Activated CD8-positive, alpha-beta memory T cell treated with anti-CD3 and anti-CD28 coated beads, Interleukin-2, amount 50 U/mL, for 48 hours (primary cell): ENCODE measurements around the gene CREB1.

Source experiments
- DNase-seq: peaks from one replicate; pipeline ENCODE4 v3.0.0-alpha.2; 2020

The CREB1 gene

DNA sequence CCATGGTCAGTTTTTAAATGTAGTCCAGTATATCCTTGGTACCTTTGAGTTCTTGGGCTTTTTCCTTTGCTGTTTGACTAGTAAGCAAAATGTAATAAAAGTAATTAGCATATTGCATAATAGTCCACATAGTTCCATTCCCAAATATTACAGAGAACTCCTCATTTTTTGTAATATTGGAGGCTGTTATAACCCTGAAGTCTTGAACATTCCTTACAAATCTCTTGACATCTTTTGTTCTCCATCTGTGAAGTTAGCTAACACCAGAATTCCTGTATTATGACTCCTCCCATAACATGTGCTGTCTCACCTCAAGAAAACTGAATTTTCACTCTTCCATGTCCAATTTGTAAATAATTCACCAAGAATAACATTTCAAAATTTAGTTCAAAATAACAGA is 17.1 kb downstream of the CREB1 start:
- DNase-seq, result no peak

DNA sequence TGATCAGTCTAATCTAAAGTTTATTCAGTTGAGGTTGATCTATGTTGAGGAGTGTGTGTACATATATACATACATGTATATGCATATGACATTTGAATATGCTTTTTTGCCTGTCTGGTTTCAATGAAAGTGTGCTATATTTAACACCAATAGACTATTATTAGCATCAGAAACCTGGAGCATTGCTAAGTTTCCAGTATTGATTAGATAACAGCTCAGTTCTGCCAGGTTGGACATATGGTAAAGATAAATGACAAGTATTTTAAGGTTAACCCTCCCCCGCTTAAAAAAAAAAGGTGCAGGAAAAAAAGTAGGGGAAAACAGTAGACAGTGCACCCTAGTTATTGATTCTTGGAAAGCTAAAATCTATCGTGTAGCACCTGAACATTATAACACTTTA is 19.4 kb downstream of the CREB1 start:
- no peak for DNase-seq

DNA sequence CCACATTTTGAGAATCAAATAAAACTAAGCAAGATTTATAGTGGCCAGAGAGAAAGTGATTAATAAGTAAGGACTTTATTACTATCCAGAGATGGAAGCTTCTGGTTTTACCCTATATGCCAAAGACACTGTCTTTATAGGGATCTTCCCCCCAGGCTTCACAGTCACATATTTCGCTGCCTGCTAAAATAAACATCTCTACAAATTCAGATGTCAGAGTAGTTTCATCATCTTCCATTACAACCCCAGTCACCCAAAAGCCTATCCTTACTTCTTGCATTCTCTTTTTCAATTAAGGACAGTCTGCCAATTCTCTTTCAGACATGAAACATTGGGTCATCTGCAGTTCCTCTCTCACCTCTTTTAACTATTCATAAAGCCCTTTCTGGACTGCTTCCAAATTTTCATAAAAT is 28.3 kb downstream of the CREB1 start:
- DNase-seq, result no peak

DNA sequence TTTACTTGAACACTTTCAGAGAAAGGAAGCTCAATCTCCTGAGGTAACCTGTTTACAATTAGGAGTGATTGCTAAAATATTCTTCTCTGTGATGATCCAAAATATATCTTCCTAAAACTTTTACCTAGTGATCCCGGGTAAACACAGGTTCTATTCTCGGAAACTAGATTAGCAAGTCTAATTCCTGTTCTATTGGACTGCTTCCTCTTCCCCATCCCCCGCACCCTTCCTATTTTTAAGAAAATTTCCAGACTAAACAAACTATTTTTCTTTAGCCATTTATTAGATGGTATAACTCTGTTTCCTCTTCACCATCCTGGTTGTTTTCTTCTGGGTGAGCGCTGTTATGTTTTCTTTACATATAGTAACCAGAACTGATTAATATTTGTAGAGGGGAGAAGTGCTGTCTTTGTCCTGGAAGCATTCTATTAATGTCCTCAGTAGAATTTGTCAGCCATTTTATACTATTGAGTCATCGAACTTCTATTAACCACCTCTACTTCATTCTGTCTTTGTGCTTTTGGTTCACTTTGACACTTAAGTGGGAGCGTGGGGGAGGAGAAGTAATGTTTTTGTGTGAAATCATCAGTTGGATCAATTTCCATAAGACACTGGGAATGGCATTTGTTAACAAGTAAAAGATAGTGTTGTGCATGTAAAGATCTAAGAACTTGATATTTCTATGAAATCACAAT is 31.8 kb downstream of the CREB1 start:
- DNase-seq, result no peak

- DNase-seq, result no peak
These were observed 36.2 kb downstream of the CREB1 start for GRCh38 chr2:207565736-207566500.

DNA sequence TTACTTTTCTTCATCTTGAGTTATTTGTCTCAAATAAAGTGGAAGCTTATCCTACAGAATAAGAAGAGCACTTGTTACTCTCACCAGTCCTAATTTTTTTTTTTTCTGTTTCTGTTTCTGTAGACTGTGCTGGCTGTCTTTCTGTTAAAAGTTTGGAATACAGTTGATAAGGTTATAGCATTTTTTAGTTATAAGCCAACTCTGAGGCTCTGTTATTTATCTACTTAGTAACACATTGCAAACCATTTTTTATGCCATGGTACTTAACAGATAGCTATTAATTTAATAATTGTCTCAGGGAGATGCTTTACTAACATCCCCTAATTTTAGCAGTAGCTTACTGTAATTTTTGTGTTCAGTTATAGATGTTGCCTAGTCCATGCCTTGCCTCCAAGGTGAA is 37.9 kb downstream of the CREB1 start:
- no peak for DNase-seq

GRCh38 chr2:207571370-207571769 is 41.6 kb downstream of the CREB1 start:
- DNase-seq, result no peak

- DNase-seq, result no peak
These were observed 55.2 kb downstream of the CREB1 start for GRCh38 chr2:207584952-207585351.

GRCh38 chr2:207587305-207587704 is 57.5 kb downstream of the CREB1 start:
- DNase-seq, result no peak

- DNase-seq, result no peak
These were observed 59.4 kb downstream of the CREB1 start for GRCh38 chr2:207589143-207589542.

GRCh38 chr2:207593277-207593676 is 63.5 kb downstream of the CREB1 start:
- DNase-seq, result no peak

GRCh38 chr2:207594264-207594663 is 64.5 kb downstream of the CREB1 start:
- no peak for DNase-seq

DNA sequence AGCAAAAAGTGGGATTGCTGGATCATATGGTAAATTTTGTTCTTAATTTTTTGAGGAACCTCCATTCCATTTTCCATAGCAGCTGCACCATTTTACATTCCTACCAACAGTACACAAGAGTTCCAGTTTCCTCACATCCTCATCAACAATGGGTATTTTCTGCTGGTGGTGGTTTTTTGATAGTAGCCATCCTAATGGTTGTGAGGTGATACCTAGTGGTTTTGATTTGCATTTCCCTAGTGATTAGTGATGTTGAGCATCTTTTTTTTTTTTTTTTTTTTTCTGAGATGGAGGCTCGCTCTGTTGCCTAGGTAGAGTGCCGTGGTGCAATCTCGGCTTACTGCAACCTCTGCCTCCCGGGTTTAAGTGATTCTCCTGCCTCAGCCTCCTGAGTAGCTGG is 65.0 kb downstream of the CREB1 start:
- DNase-seq, result no peak

- DNase-seq, result no peak
These were observed 69.9 kb downstream of the CREB1 start for GRCh38 chr2:207599636-207600035.

GRCh38 chr2:207600231-207600630 is 70.5 kb downstream of the CREB1 start:
- DNase-seq, result no peak

DNA sequence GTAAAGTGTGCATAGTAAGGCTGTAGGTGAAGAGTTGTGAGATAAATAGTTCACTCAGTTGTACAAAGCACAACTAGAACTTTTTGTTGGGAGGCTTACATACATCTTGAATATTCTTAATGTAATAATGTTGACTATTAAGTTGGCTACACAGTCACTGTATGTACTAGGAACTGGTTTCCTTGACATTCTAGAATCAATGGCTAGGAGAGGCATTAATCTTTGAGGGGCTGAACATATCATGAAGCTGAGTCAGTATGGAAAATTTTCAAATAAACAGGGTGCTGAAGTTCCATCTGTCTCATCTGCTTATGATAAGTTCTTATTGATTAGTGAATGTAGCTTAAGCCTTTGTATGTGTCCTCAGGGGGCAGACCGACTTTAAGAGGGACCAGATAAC is 72.0 kb downstream of the CREB1 start:
- no peak for DNase-seq

- DNase-seq, result no peak
These were observed 73.7 kb downstream of the CREB1 start for GRCh38 chr2:207603486-207603885.

GRCh38 chr2:207606399-207606798 is 76.6 kb downstream of the CREB1 start:
- no peak for DNase-seq

- DNase-seq, result no peak
These were observed 77.1 kb downstream of the CREB1 start for GRCh38 chr2:207606829-207607228.

- no peak for DNase-seq
These were observed 83.0 kb downstream of the CREB1 start for GRCh38 chr2:207612714-207613113.

GRCh38 chr2:207614824-207615223 is 85.1 kb downstream of the CREB1 start:
- no peak for DNase-seq

DNA sequence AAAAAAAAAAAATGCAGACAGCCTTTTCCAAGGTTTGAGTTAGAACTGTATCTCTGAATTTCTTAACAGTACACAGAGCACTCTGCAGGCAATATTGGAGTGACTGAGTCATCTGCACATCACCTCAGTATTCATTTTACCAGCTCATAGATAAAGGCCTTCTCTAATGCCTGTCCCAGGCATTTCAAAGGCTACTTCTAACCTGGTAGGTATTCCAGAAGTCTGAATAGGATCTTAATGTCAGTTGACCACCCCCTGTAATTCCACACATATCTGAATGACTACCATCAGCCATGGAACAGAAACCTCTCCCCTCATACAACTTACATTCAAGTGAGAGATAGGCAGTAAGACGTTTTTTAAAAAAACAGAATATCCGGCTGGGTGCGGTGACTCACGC is 86.4 kb downstream of the CREB1 start:
- no peak for DNase-seq

- DNase-seq, result no peak
These were observed 87.4 kb downstream of the CREB1 start for GRCh38 chr2:207617011-207617671.

DNA sequence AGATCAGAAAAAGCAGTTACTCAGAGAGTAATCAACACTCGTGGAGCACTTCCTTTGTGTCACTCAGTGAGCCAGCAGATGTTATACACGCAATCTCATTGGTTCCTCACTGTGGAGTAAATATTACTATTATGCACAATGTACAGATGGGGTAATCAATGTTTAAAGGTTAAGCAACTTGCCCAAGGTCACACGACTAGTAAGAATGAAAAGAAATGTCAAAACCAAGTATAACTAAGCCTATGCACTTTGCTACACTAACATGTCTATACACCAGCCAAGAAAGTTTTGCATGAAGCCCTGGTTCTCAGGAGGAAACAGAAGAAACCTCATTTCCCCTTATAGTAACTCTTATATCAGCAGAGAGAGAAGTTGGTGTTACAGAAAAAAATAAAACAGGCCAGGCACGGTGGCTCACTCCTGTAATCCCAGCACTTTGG is 90.0 kb downstream of the CREB1 start:
- no peak for DNase-seq
